DND-41 (cell line): ENCODE results near the gene S100A2.

Source experiments
- ATAC-seq: fragments of 200-7000 bp; cut with Tn5 transposase; 3 replicates; pipeline ENCODE4 v1.9.1; 2021; ENCODE audit warnings: low read depth; ENCODE audit not compliant: insufficient read depth
- DNase-seq: peaks from one replicate; pipeline ENCODE4 v3.0.0-alpha.2; 2020
- H2AFZ ChIP-seq: 2 replicates; pipeline ENCODE4 v1.6.0; 2012; ENCODE audit warnings: low read depth, low read length
- H3K27ac ChIP-seq: 2 replicates; pipeline ENCODE4 v1.5.1; 2012; ENCODE audit warnings: low read length, inconsistent platforms
- H3K27me3 ChIP-seq: fragments of 200-600 bp; sonication (generic); 2 replicates; pipeline ENCODE4 v1.6.0; 2012; ENCODE audit warnings: low read length, mild to moderate bottlenecking, inconsistent platforms; ENCODE audit not compliant: insufficient read depth, poor library complexity
- H3K36me3 ChIP-seq: 2 replicates; pipeline ENCODE4 v1.5.1; 2012; ENCODE audit warnings: low read length, inconsistent platforms; ENCODE audit not compliant: insufficient read depth
- H3K4me1 ChIP-seq: 2 replicates; pipeline ENCODE4 v1.5.1; 2012; ENCODE audit warnings: mild to moderate bottlenecking, low read length; ENCODE audit not compliant: insufficient read depth
- H3K4me2 ChIP-seq: 2 replicates; pipeline ENCODE4 v1.6.0; 2012; ENCODE audit warnings: mild to moderate bottlenecking, moderate library complexity, low read length, inconsistent platforms; ENCODE audit not compliant: insufficient read depth
- H3K4me3 ChIP-seq, 2 experiments: fragments of 200-600 bp in 1 of 2; shearing (Covaris generic) in 1 of 2; 2 replicates each; pipeline ENCODE4 v1.5.1; 2012 to 2016; ENCODE audit warnings: inconsistent platforms in 2 of 2, low read length in 2 of 2, mild to moderate bottlenecking in 2 of 2, low read depth in 1 of 2, moderate library complexity in 1 of 2
- H3K79me2 ChIP-seq: 2 replicates; pipeline ENCODE4 v1.6.0; 2012; ENCODE audit warnings: low read length, inconsistent platforms; ENCODE audit not compliant: insufficient read depth
- H3K9ac ChIP-seq: 2 replicates; pipeline ENCODE4 v1.6.0; 2012; ENCODE audit warnings: low read depth, mild to moderate bottlenecking, inconsistent platforms, low read length, moderate library complexity
- H3K9me3 ChIP-seq: 2 replicates; pipeline ENCODE4 v1.5.1; 2012; ENCODE audit warnings: low read length, moderate library complexity, mild to moderate bottlenecking, inconsistent platforms; ENCODE audit not compliant: insufficient read depth, severe bottlenecking
- H4K20me1 ChIP-seq: 2 replicates; pipeline ENCODE4 v1.6.0; 2012; ENCODE audit warnings: low read length; ENCODE audit not compliant: insufficient read depth
- EZH2 ChIP-seq: IDR thresholded peaks from 3 replicates; pipeline ENCODE4 v1.6.1; 2012; ENCODE audit warnings: borderline replicate concordance, low read depth, mild to moderate bottlenecking, moderate library complexity, low read length, inconsistent platforms; ENCODE audit not compliant: severe bottlenecking
- TF ChIP-seq, protein P1 (sequence below): IDR thresholded peaks from 2 replicates; pipeline ENCODE4 v1.5.1; 2012; ENCODE audit warnings: borderline replicate concordance, low read length, moderate library complexity, mild to moderate bottlenecking; ENCODE audit not compliant: poor library complexity, severe bottlenecking; ENCODE audit errors: extremely low read depth

The S100A2 gene

DNA sequence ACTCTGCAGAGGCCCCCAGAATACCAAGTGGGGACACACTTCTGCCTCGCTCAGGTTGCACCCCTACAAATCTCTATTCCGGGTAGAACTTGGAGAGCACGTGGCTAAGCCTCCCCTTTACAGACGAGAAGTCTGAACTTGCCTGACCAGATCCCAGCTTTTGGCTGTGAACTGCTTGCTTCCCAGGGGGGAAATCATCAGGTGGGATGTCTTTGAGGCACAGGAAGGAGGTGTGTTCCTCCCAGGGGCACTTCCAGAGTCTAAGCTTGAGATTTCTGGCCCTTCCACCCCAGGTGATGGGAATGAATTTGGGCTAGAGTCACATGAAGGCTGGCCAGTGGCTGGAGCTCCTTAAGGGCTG is 15.3 kb downstream of the S100A2 start:
- H3K9ac ChIP-seq: no peak overlapping the region

DNA sequence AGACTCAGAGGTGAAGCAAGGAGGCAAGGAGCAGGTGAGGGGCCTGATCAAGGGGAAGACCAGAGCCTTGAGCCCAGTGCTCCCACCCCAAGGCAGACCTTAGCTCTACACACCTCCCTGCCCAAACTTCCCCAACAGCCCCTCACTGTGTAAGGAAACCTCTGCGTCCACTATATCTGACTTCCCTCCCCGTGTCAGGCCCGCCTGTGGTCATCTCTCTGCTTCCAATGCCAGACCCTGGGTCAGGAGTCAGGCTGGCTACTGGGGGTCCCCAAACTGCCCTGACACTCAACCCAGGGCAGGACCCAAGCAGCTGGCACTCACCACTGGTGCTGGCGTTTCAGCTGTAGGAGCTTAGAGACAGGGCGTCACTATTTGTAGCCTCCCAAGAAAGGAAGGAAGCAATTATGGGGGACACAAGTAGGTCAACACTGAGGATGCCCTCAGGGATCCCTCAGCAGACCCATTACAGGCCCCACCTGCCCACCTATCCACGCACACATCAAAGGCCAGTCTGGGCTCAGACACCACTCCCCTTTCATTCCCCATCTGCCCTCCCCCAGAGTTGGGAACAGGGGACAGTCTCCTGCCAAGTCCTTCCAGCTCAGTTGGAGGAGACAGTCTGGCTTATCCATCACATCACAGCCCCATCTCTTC is 15.8 kb downstream of the S100A2 start:
- DNase-seq (no peak), ATAC-seq (no peak)
- no peak overlapping the region for H3K4me3 ChIP-seq
- no peaks in the 10 kb centered on the region for H3K9me3 ChIP-seq
- no peaks in the 10 kb centered on the region for H3K36me3 ChIP-seq
- H4K20me1 ChIP-seq: no peaks in the 10 kb centered on the region
- H3K79me2 ChIP-seq: no peaks in the 10 kb centered on the region
- no peaks in the 10 kb centered on the region for H3K27me3 ChIP-seq
- peaks cover 18% of the 10 kb centered on the region for H3K4me1 ChIP-seq
- no peak overlapping the region for H3K27ac ChIP-seq
- H2AFZ ChIP-seq: no peak overlapping the region
- no peak overlapping the region for H3K4me2 ChIP-seq
- H3K9ac ChIP-seq: no peak overlapping the region
- no peak for TF ChIP-seq EZH2

More for the DNA sequence above, 15.3 kb downstream of the S100A2 start:
- ATAC-seq (no peak), DNase-seq (no peak)
- Histone ChIP-seq H3K4me3 (no peak overlapping the region), H3K36me3 (no peaks in the 10 kb centered on the region), H3K79me2 (no peaks in the 10 kb centered on the region), H4K20me1 (no peaks in the 10 kb centered on the region), H2AFZ (no peak overlapping the region), H3K9me3 (no peaks in the 10 kb centered on the region), H3K27me3 (no peaks in the 10 kb centered on the region), H3K4me1 (peaks cover 13% of the 10 kb centered on the region), H3K4me2 (no peak overlapping the region), H3K27ac (no peak overlapping the region)
- no peak for TF ChIP-seq EZH2
- TF ChIP-seq, protein P1, sequence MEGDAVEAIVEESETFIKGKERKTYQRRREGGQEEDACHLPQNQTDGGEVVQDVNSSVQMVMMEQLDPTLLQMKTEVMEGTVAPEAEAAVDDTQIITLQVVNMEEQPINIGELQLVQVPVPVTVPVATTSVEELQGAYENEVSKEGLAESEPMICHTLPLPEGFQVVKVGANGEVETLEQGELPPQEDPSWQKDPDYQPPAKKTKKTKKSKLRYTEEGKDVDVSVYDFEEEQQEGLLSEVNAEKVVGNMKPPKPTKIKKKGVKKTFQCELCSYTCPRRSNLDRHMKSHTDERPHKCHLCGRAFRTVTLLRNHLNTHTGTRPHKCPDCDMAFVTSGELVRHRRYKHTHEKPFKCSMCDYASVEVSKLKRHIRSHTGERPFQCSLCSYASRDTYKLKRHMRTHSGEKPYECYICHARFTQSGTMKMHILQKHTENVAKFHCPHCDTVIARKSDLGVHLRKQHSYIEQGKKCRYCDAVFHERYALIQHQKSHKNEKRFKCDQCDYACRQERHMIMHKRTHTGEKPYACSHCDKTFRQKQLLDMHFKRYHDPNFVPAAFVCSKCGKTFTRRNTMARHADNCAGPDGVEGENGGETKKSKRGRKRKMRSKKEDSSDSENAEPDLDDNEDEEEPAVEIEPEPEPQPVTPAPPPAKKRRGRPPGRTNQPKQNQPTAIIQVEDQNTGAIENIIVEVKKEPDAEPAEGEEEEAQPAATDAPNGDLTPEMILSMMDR: no peak

DNA sequence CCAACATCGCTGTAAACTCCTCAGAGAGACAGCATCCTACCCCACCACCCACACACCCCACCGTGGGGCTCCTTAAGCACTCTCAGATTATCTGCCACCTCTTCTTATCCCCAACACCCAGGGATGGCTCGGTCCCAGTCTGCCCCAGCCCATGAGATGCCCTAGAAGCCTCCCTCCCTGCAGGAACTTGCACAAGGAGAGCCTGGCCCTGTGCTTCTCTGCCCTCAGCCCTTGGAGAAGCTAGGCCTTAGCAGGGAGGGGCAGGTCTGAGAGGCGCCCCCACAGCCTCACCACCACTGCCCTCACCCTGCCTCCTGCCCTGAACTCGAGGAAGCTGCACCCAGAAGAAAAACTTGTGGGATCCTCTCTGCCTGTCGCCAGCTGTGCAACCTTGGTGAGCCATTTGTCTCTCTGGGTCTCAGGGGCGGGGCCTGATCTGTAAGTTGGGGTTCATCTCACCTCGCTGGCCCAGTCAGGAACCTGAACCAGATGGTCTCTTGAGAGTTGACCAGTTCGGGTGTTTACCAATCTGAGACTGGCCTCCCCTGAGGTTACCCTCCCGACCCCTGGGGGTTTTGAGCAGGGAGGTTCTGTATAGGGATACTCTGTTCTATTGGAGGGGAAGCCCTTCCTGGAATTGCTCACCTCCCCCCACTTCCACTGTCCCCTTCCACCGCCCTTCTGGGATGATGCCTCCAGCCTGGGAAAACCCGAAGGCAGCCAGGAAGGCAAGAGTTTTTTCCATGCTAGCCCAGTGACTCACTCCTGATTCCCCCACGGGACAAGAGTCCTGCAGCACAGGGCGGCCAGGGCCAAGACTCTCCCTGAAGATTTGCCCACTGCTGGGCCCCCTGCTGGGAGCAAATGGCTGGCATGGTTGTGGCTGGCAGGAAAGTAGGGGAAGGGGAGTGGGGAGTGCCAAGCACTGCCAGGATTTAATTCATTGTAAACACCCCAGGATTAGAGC is 16.6 kb downstream of the S100A2 start, which contains the start of gene S100A3:
Gene S100A3, minus strand, starts transcription at position 537 of the 967 bp plus-strand sequence. CDS start 773 bp downstream, outside the sequence.
- no peak within 1 kb of the TSS for H3K4me2 ChIP-seq
- H3K79me2 ChIP-seq: no peaks in the 10 kb centered on the region
- H3K9me3 ChIP-seq: no peaks in the 10 kb centered on the region
- H3K36me3 ChIP-seq: no peaks in the 10 kb centered on the region
- DNase-seq: no peak
- H3K9ac ChIP-seq: no peak within 1 kb of the TSS
- H3K4me3 ChIP-seq: no peak within 1 kb of the TSS
- ATAC-seq: no peak
- H3K4me1 ChIP-seq: peaks cover 26% of the 10 kb centered on the region
- no peak within 1 kb of the TSS for H3K27ac ChIP-seq
- no peaks in the 10 kb centered on the region for H4K20me1 ChIP-seq
- H2AFZ ChIP-seq: no peak within 1 kb of the TSS
- H3K27me3 ChIP-seq: no peaks in the 10 kb centered on the region
- TF ChIP-seq EZH2: no peak
- TF ChIP-seq, protein P1: no peak
